K562 (cell line): ENCODE data around the gene HSPB1. TPM values are rescaled to one million over a fixed set of nuclear protein-coding genes. Genes with fewer than 3 reads are reported as not detected.
"Not testable (repeated sequence)": the region's sequence is repeated elsewhere in the genome, so short reads cannot be mapped to it uniquely, and the experiment has no call there.

Experiments used
- ATAC-seq: fragments of 200-7000 bp; cut with Tn5 transposase; 3 replicates; pipeline ENCODE4 v1.9.1; 2020; ENCODE audit warnings: moderate library complexity
- BruUV-seq: library from RNA; stranded (reverse); fragments of 400-500 nt; replicated peaks from 2 replicates; lab custom pipeline; 2021; lab: Mats Ljungman, UMichigan
- CTCF ChIA-PET: fragments of 300-600 bp; formaldehyde crosslinking; extraction: SDS; loops from one replicate; lab custom pipeline; 2021; ENCODE audit warnings: low intra/inter-chr PET ratio; lab: Yijun Ruan, JAX
- POLR2A ChIA-PET: fragments of 300-600, 350-650 bp; sonication (Branson Sonifier 250); formaldehyde crosslinking; extraction: SDS; loops from one replicate; lab custom pipeline; 2021; ENCODE audit warnings: antibody characterized with exemption, inconsistent platforms; lab: Yijun Ruan, JAX
- DNase-seq, 4 experiments: peaks; one replicate each; pipeline versions ENCODE4 v3.0.0 to v3.0.0-alpha.2; 2011 to 2018; ENCODE audit warnings: low spot score in 3 of 4, mixed read lengths in 3 of 4; ENCODE audit errors: extremely low read depth in 1 of 4
- FAIRE-seq: peaks from 2 replicates; lab custom pipeline; 2011; peaks lifted over from hg19 to GRCh38; lab: Jason Lieb, UNC
- H2AFZ ChIP-seq: 2 replicates; pipeline ENCODE4 v1.6.0; 2011; ENCODE audit warnings: low read depth, low read length, control low read depth, inconsistent platforms
- H3K27ac ChIP-seq: fragments of 200-600 bp; 3 replicates; pipeline ENCODE4 v1.8.0; 2011; ENCODE audit warnings: low read depth, mild to moderate bottlenecking, control low read depth, inconsistent platforms, low read length, moderate library complexity, mixed read lengths; ENCODE audit errors: extremely low read depth
- H3K27me3 ChIP-seq, 2 experiments: fragments of 300-600 bp in 1 of 2; 2 replicates in 1 of 2; 3 replicates in 1 of 2; pipeline versions ENCODE4 v1.6.0 to v1.8.0; 2011; ENCODE audit warnings: inconsistent platforms in 2 of 2, low read length in 2 of 2, mild to moderate bottlenecking in 1 of 2, mixed read lengths in 1 of 2, moderate library complexity in 1 of 2; ENCODE audit not compliant: control insufficient read depth in 2 of 2, insufficient read depth in 2 of 2
- H3K36me3 ChIP-seq: fragments of 300-600 bp; 3 replicates; pipeline ENCODE4 v1.8.0; 2011; ENCODE audit warnings: mild to moderate bottlenecking, low read length, inconsistent platforms; ENCODE audit not compliant: control insufficient read depth, insufficient read depth
- H3K4me1 ChIP-seq, 2 experiments: fragments of 200-600 bp in 1 of 2; replicated peaks in 1 of 2; 2 replicates in 1 of 2; 3 replicates in 1 of 2; pipeline versions ENCODE4 v1.5.1 to v1.8.0; 2011; ENCODE audit warnings: inconsistent platforms in 2 of 2, low read length in 2 of 2, mild to moderate bottlenecking in 1 of 2, mixed read lengths in 1 of 2, moderate library complexity in 1 of 2; ENCODE audit not compliant: control insufficient read depth in 2 of 2, insufficient read depth in 2 of 2
- H3K4me2 ChIP-seq: 2 replicates; pipeline ENCODE4 v1.6.1; 2011; ENCODE audit warnings: low read length, control low read depth, inconsistent platforms, mixed read lengths; ENCODE audit not compliant: insufficient read depth
- H3K4me3 ChIP-seq: fragments of 200-600 bp; sonication (generic), shearing (Covaris generic); 2 replicates; pipeline ENCODE4 v1.5.1; 2016; ENCODE audit warnings: control low read depth, inconsistent platforms
- H3K79me2 ChIP-seq: fragments of 200-600 bp; 3 replicates; pipeline ENCODE4 v1.8.0; 2011; ENCODE audit warnings: low read length, inconsistent platforms; ENCODE audit not compliant: control insufficient read depth, insufficient read depth
- H3K9ac ChIP-seq, 2 experiments: 2 replicates each; pipeline versions ENCODE4 v1.6.0 to v1.6.1; 2011; ENCODE audit warnings: low read depth in 2 of 2, low read length in 2 of 2, control low read depth in 1 of 2, inconsistent platforms in 1 of 2, mild to moderate bottlenecking in 1 of 2, mixed read lengths in 1 of 2; ENCODE audit not compliant: insufficient read depth in 1 of 2
- H3K9me1 ChIP-seq: one replicate; pipeline ENCODE4 v1.6.0; 2011; ENCODE audit warnings: inconsistent platforms, mild to moderate bottlenecking, low read length, moderate library complexity; ENCODE audit not compliant: control insufficient read depth, insufficient read depth
- H3K9me3 ChIP-seq: replicated peaks from 2 replicates; pipeline ENCODE4 v1.5.1; 2011; ENCODE audit warnings: low read depth, low read length, inconsistent platforms; ENCODE audit not compliant: control insufficient read depth, insufficient read depth
- H4K20me1 ChIP-seq: replicated peaks from 2 replicates; pipeline ENCODE4 v1.6.1; 2011; ENCODE audit warnings: low read length, inconsistent platforms, mixed read lengths; ENCODE audit not compliant: control insufficient read depth, insufficient read depth
- CBFA2T3 ChIP-seq: fragments of 450-650 bp; IDR thresholded peaks from 2 replicates; pipeline ENCODE4 v1.6.1; 2017
- CEBPB ChIP-seq: fragments of 450-650 bp; IDR thresholded peaks from 2 replicates; pipeline ENCODE4 v1.6.1; 2016; ENCODE audit warnings: missing genetic modification characterization, missing compliant biosample characterization
- GTF3C2 ChIP-seq: IDR thresholded peaks from 3 replicates; pipeline ENCODE4 v1.6.1; 2011; ENCODE audit warnings: borderline replicate concordance, mild to moderate bottlenecking, moderate library complexity; ENCODE audit not compliant: insufficient read length; ENCODE audit errors: extremely low read depth
- TCF3 ChIP-seq: sonication (generic); formaldehyde crosslinking; IDR thresholded peaks from 2 replicates; pipeline ENCODE4 v1.4.0; 2020; ENCODE audit warnings: mild to moderate bottlenecking, missing genetic modification reagents
- ZNF217 ChIP-seq: sonication (generic); formaldehyde crosslinking; IDR thresholded peaks from 2 replicates; pipeline ENCODE4 v1.8.0; 2022; ENCODE audit warnings: mild to moderate bottlenecking, missing genetic modification reagents
- ZNF395 ChIP-seq: fragments of 200-800 bp; sonication (Bioruptor generic); IDR thresholded peaks from 2 replicates; pipeline ENCODE4 v1.6.1; 2017; ENCODE audit warnings: missing genetic modification characterization, missing compliant biosample characterization
- WGBS: fragments of 100-300 bp; shearing (Covaris generic); methylation state at CpG from one replicate; pipeline ENCODE4 v1.1.6; 2016; ENCODE audit warnings: low coverage, mixed read lengths; ENCODE audit not compliant: insufficient coverage; ENCODE audit errors: missing lambda C conversion rate; 5-methylcytosine and 5-hydroxymethylcytosine counted together
- in situ Hi-C: fragments of 300-500 bp; cut with MboI; formaldehyde crosslinking; loops from 4 replicates; pipeline ENCODE4 v1.15.0; 2018; ENCODE audit warnings: inconsistent platforms, mixed read lengths
- intact Hi-C: fragments of 100-400 bp; cut with micrococcal nuclease; formaldehyde crosslinking; loops from 2 replicates; pipeline ENCODE4 v1.14.2; 2022
- polyA plus RNA-seq, 8 experiments: library from polyadenylated mRNA; depleted of rRNA in 4 of 8; stranded (reverse) in 5 of 8; unstranded in 3 of 8; fragments of >200 nt; fragmentation: Nextera tagmentation in 2 of 8; fragmentation: Illumina TruSeq in 1 of 8; extraction: Ambion mirVana in 2 of 8; extraction: Trizol in 1 of 8; gene quantifications; 2 replicates each; pipeline versions ENCODE4 v1.2.1 to v1.2.3, GENCODE V29; 2011 to 2014; ENCODE audit warnings: inconsistent platforms in 1 of 8, missing spikeins in 1 of 8
- total RNA-seq, 7 experiments: library from RNA; depleted of rRNA in 6 of 7; stranded (reverse); fragments of >200 nt in 6 of 7; fragmentation: Illumina TruSeq in 2 of 7; extraction: Trizol in 2 of 7; gene quantifications; 2 replicates each; pipeline versions ENCODE4 v1.2.1 to v1.2.3, GENCODE V29; 2011 to 2021; ENCODE audit warnings: low replicate concordance in 1 of 7

HSPB1 gene
- total and polyA plus RNA-seq, 9 of the 15 experiments (the other 6 are each of a cell fraction or from before 2014, with no cell fraction given): 27.1 to 522 (median 138) TPM

GRCh38 chr7:76292213-76292573 is 10.3 kb upstream of the HSPB1 start (continued):
- TF ChIP-seq TCF3 (CRISPR knock-in tag) (0 out of 2 replicates have a peak, but pooled peaks have one; percentile 8), GTF3C2 (no peak), CBFA2T3 (peak; percentile 31; the same call in 1 of the 2 replicates), ZNF395 (CRISPR knock-in tag) (0 out of 2 replicates have a peak, but pooled peaks have one; percentile 26), CEBPB (tag) (peak; percentile 41; the same call in 1 of the 2 replicates), ZNF217 (no peak)

GRCh38 chr7:76292911-76293310 is 9.6 kb upstream of the HSPB1 start:
- H3K27me3 ChIP-seq, H4K20me1 ChIP-seq, in situ Hi-C loops, DNase-seq, H2AFZ ChIP-seq, H3K79me2 ChIP-seq, H3K9me1 ChIP-seq, BruUV-seq, ATAC-seq, POLR2A ChIA-PET, H3K36me3 ChIP-seq, H3K4me2 ChIP-seq, intact Hi-C loops, H3K27ac ChIP-seq, FAIRE-seq, H3K4me3 ChIP-seq, H3K9me3 ChIP-seq, H3K9ac ChIP-seq: not testable (repeated sequence)
- 64% methylated on average over 5 of the region's 5 CpGs for WGBS
- peaks cover 26 to 48% of the 10 kb centered on the region in 2 experiments for H3K4me1 ChIP-seq
- CTCF ChIA-PET: interaction anchor here (1.6 to 5.3 kb wide), 2 partner anchors 21 to 25 kb away, joined by 5 to 111 read pairs; no protein-coding TSS in a partner anchor
